CD4-positive, alpha-beta T cell treated with Interleukin-6 for 4 hours (primary cell): ENCODE data around the gene COLGALT1.

Experiments
- DNase-seq: peaks from one replicate; pipeline ENCODE4 v3.0.0-alpha.2; 2020; ENCODE audit warnings: mixed read lengths

Gene COLGALT1

GRCh38 chr19:17625980-17626379, 70.5 kb downstream of the COLGALT1 start:
- no peak for DNase-seq

GRCh38 chr19:17626456-17627015, 71.1 kb downstream of the COLGALT1 start:
- DNase-seq, result no peak

- no peak for DNase-seq
Measured at GRCh38 chr19:17627161-17627560, 71.7 kb downstream of the COLGALT1 start.

GRCh38 chr19:17627921-17628320, 72.5 kb downstream of the COLGALT1 start:
- DNase-seq, result no peak

GRCh38 chr19:17629760-17630159, 74.3 kb downstream of the COLGALT1 start:
- DNase-seq, result no peak

GRCh38 chr19:17632577-17632976, 77.1 kb downstream of the COLGALT1 start:
- no peak for DNase-seq
